Neural cell (in vitro differentiated cells): Measurements from ENCODE around the gene OTUD4.

Experiments
- CTCF ChIP-seq: fragments of 450-650 bp; IDR thresholded peaks from 2 replicates; pipeline ENCODE4 v1.5.1; 2014; ENCODE audit warnings: antibody characterized with exemption, mild to moderate bottlenecking, moderate library complexity; ENCODE audit not compliant: poor library complexity, severe bottlenecking
- EP300 ChIP-seq: fragments of 450-650 bp; conservative IDR thresholded peaks from 2 replicates; pipeline ENCODE4 v1.6.1; 2014; ENCODE audit warnings: antibody characterized with exemption, mild to moderate bottlenecking, moderate library complexity; ENCODE audit not compliant: poor library complexity, severe bottlenecking
- POLR2AphosphoS5 ChIP-seq: IDR thresholded peaks from 2 replicates; pipeline ENCODE4 v1.6.1; 2012
- RAD21 ChIP-seq: fragments of 450-650 bp; conservative IDR thresholded peaks from 2 replicates; pipeline ENCODE4 v1.6.1; 2014; ENCODE audit warnings: antibody characterized with exemption, mild to moderate bottlenecking, moderate library complexity

- no peak for TF ChIP-seq CTCF
- no peak for TF ChIP-seq POLR2AphosphoS5
- TF ChIP-seq RAD21, result no peak
- no peak for TF ChIP-seq EP300
Observed at GRCh38 chr4:145199051-145199716, 18.8 kb upstream of the OTUD4 start.
